IMR-90 (cell line): ENCODE measurements around the gene HDAC5. TPM values are rescaled to one million over a fixed set of nuclear protein-coding genes. Genes with fewer than 3 reads are reported as not detected.
A peak's percentile ranks its signal among the peaks of the same experiment; 100 is the strongest.

Experiments used
- ATAC-seq: fragments of 200-7000 bp; cut with Tn5 transposase; 2 replicates; pipeline ENCODE4 v1.9.1; 2020; ENCODE audit warnings: low read depth, mild to moderate bottlenecking, moderate library complexity
- BruUV-seq: library from RNA; stranded (reverse); fragments of 400-500 nt; replicated peaks from 2 replicates; lab custom pipeline; 2021; lab: Mats Ljungman, UMichigan
- CTCF ChIA-PET: fragments of 300-600 bp; formaldehyde crosslinking; extraction: SDS; loops from one replicate; lab custom pipeline; 2021; ENCODE audit warnings: antibody characterized with exemption; lab: Yijun Ruan, JAX
- POLR2A ChIA-PET: fragments of 300-600 bp; sonication (Branson Sonifier 250); formaldehyde crosslinking; loops from one replicate; lab custom pipeline; 2022; ENCODE audit warnings: antibody characterized with exemption; ENCODE audit not compliant: unreplicated experiment; lab: Charles Lee
- DNase-seq: peaks from one replicate; pipeline ENCODE4 v3.0.0; 2013
- H2AFZ ChIP-seq: replicated peaks from 2 replicates; pipeline ENCODE3; 2013; ENCODE audit warnings: low read length, mild to moderate bottlenecking; ENCODE audit not compliant: poor library complexity
- H2AK5ac ChIP-seq: 2 replicates; pipeline ENCODE4 v1.6.1; 2013; ENCODE audit warnings: low read depth, low read length, inconsistent platforms
- H2AK9ac ChIP-seq: replicated peaks from 2 replicates; pipeline ENCODE3; 2013; ENCODE audit warnings: mild to moderate bottlenecking, low read depth, low read length, moderate library complexity; ENCODE audit not compliant: poor library complexity
- H2BK120ac ChIP-seq: 2 replicates; pipeline ENCODE4 v1.6.1; 2013; ENCODE audit warnings: low read depth, low read length, inconsistent platforms
- H2BK15ac ChIP-seq: 3 replicates; pipeline ENCODE4 v1.6.1; 2013; ENCODE audit warnings: low read depth, low read length, inconsistent platforms
- H2BK20ac ChIP-seq: 2 replicates; pipeline ENCODE4 v1.6.1; 2013; ENCODE audit warnings: low read depth, mild to moderate bottlenecking, inconsistent platforms, low read length, moderate library complexity
- H2BK5ac ChIP-seq: 2 replicates; pipeline ENCODE4 v1.6.1; 2013; ENCODE audit warnings: mild to moderate bottlenecking, low read depth, low read length, inconsistent platforms; ENCODE audit not compliant: poor library complexity, severe bottlenecking
- H3K14ac ChIP-seq: replicated peaks from 2 replicates; pipeline ENCODE4 v1.6.1; 2013; ENCODE audit warnings: low read depth, low read length, inconsistent platforms
- H3K18ac ChIP-seq: 2 replicates; pipeline ENCODE4 v1.6.1; 2013; ENCODE audit warnings: low read depth, low read length, control low read depth
- H3K23ac ChIP-seq: 2 replicates; pipeline ENCODE4 v1.6.1; 2013; ENCODE audit warnings: low read depth, low read length, inconsistent platforms
- H3K27ac ChIP-seq: 2 replicates; pipeline ENCODE4 v1.5.1; 2013; ENCODE audit warnings: mild to moderate bottlenecking, control low read depth, low read length; ENCODE audit not compliant: insufficient read depth
- H3K27me3 ChIP-seq: 2 replicates; pipeline ENCODE4 v1.6.1; 2013; ENCODE audit warnings: low read length; ENCODE audit not compliant: control insufficient read depth, insufficient read depth
- H3K36me3 ChIP-seq: 2 replicates; pipeline ENCODE4 v1.6.1; 2013; ENCODE audit warnings: low read length, mixed read lengths; ENCODE audit not compliant: control insufficient read depth, insufficient read depth
- H3K4ac ChIP-seq: 2 replicates; pipeline ENCODE4 v1.6.1; 2013; ENCODE audit warnings: low read depth, low read length, inconsistent platforms
- H3K4me1 ChIP-seq: 2 replicates; pipeline ENCODE4 v1.6.1; 2013; ENCODE audit warnings: low read length, mixed read lengths; ENCODE audit not compliant: control insufficient read depth, insufficient read depth
- H3K4me2 ChIP-seq: 2 replicates; pipeline ENCODE4 v1.6.1; 2013; ENCODE audit warnings: low read depth, mild to moderate bottlenecking, control low read depth, low read length, moderate library complexity
- H3K4me3 ChIP-seq: 2 replicates; pipeline ENCODE4 v1.5.1; 2013; ENCODE audit warnings: low read depth, mild to moderate bottlenecking, control low read depth, low read length, moderate library complexity; ENCODE audit not compliant: insufficient read depth
- H3K56ac ChIP-seq: 2 replicates; pipeline ENCODE4 v1.6.1; 2013; ENCODE audit warnings: low read length, inconsistent platforms; ENCODE audit not compliant: insufficient read depth; ENCODE audit errors: extremely low read depth
- H3K79me1 ChIP-seq, 2 experiments: 2 replicates each; pipeline ENCODE4 v1.6.1; 2013; ENCODE audit warnings: low read length in 2 of 2, inconsistent platforms in 1 of 2, low read depth in 1 of 2
- H3K9ac ChIP-seq: 2 replicates; pipeline ENCODE4 v1.6.1; 2013; ENCODE audit warnings: low read depth, low read length, control low read depth
- H3K9me1 ChIP-seq: 2 replicates; pipeline ENCODE4 v1.6.1; 2013; ENCODE audit warnings: low read length, inconsistent platforms; ENCODE audit not compliant: insufficient read depth
- H3K9me3 ChIP-seq: 2 replicates; pipeline ENCODE4 v1.6.1; 2013; ENCODE audit warnings: low read length; ENCODE audit not compliant: control insufficient read depth, insufficient read depth
- H4K20me1 ChIP-seq: 2 replicates; pipeline ENCODE4 v1.6.1; 2013; ENCODE audit warnings: low read length, inconsistent platforms; ENCODE audit not compliant: insufficient read depth
- H4K5ac ChIP-seq: 2 replicates; pipeline ENCODE4 v1.6.1; 2013; ENCODE audit warnings: mild to moderate bottlenecking, low read depth, low read length, control low read depth
- H4K8ac ChIP-seq, 2 experiments: 2 replicates each; pipeline ENCODE4 v1.6.1; 2013; ENCODE audit warnings: low read depth in 2 of 2, low read length in 2 of 2, control low read depth in 1 of 2, inconsistent platforms in 1 of 2
- H4K91ac ChIP-seq: 2 replicates; pipeline ENCODE4 v1.6.1; 2013; ENCODE audit warnings: low read depth, low read length, inconsistent platforms; ENCODE audit not compliant: insufficient read depth
- BHLHE40 ChIP-seq: fragments of 150-350 bp; IDR thresholded peaks from 2 replicates; pipeline ENCODE4 v1.6.1; 2016; ENCODE audit warnings: mild to moderate bottlenecking, low read depth, low read length
- CEBPB ChIP-seq: IDR thresholded peaks from 2 replicates; pipeline ENCODE4 v1.6.1; 2012; ENCODE audit warnings: low read depth, low read length, improper control_type of control experiment
- CHD1 ChIP-seq: IDR thresholded peaks from 2 replicates; pipeline ENCODE4 v1.6.1; 2012; ENCODE audit warnings: low read depth, low read length, improper control_type of control experiment
- ELK1 ChIP-seq: fragments of 150-350 bp; IDR thresholded peaks from 2 replicates; pipeline ENCODE4 v1.6.1; 2016; ENCODE audit warnings: low read depth, mild to moderate bottlenecking, low read length, moderate library complexity, borderline replicate concordance
- FOS ChIP-seq: fragments of 150-350 bp; IDR thresholded peaks from 2 replicates; pipeline ENCODE4 v1.6.1; 2016; ENCODE audit warnings: low read depth, low read length
- MXI1 ChIP-seq: IDR thresholded peaks from 2 replicates; pipeline ENCODE4 v1.6.1; 2012; ENCODE audit warnings: low read depth, mild to moderate bottlenecking, low read length, moderate library complexity, borderline replicate concordance
- NFE2L2 ChIP-seq: fragments of 150-350 bp; IDR thresholded peaks from 2 replicates; pipeline ENCODE4 v1.6.1; 2016; ENCODE audit warnings: low read depth, mild to moderate bottlenecking, low read length
- RAD21 ChIP-seq: IDR thresholded peaks from 2 replicates; pipeline ENCODE4 v1.6.1; 2012; ENCODE audit warnings: low read length, improper control_type of control experiment
- RFX5 ChIP-seq: IDR thresholded peaks from 2 replicates; pipeline ENCODE4 v1.8.0; 2012; ENCODE audit warnings: low read depth, mild to moderate bottlenecking, low read length, moderate library complexity
- SMC3 ChIP-seq: fragments of 150-350 bp; IDR thresholded peaks from 2 replicates; pipeline ENCODE4 v1.6.1; 2016; ENCODE audit warnings: low read depth, mild to moderate bottlenecking, antibody characterized with exemption, low read length, moderate library complexity
- USF2 ChIP-seq: fragments of 150-350 bp; IDR thresholded peaks from 2 replicates; pipeline ENCODE4 v1.6.1; 2017; ENCODE audit warnings: mild to moderate bottlenecking, antibody characterized with exemption, low read length, low read depth
- WGBS, 2 experiments: methylation state at CpG; one replicate each; pipeline versions ENCODE4 v1.1.5 to v1.1.7; 2013; ENCODE audit warnings: missing lambda C conversion rate in 2 of 2; ENCODE audit not compliant: insufficient read length in 1 of 2; ENCODE audit errors: extremely low coverage in 2 of 2; 5-methylcytosine and 5-hydroxymethylcytosine counted together
- dilution Hi-C: fragments of 300-500 bp; cut with HindIII; formaldehyde crosslinking; loops from one replicate; pipeline ENCODE4 v1.14.3; 2018; ENCODE audit warnings: low sequenced_read_pairs; ENCODE audit not compliant: unreplicated experiment
- in situ Hi-C: fragments of 300-500 bp; cut with MboI; formaldehyde crosslinking; loops from 3 replicates; pipeline ENCODE4 v1.14.3; 2019; ENCODE audit warnings: low sequenced_read_pairs, inconsistent platforms, mixed read lengths
- intact Hi-C: fragments of 100-400 bp; cut with micrococcal nuclease; formaldehyde crosslinking; loops from 2 replicates; pipeline ENCODE4 v1.10.0; 2022
- polyA plus RNA-seq, 3 experiments: library from polyadenylated mRNA; depleted of rRNA; stranded (reverse); fragments of >200 nt; gene quantifications; 2 replicates each; pipeline ENCODE4 v1.2.3, GENCODE V29; 2012; ENCODE audit warnings: low replicate concordance in 1 of 3
- total RNA-seq: library from RNA; depleted of rRNA; stranded (reverse); fragments of >200 nt; gene quantifications from 2 replicates; pipeline ENCODE4 v1.2.3, GENCODE V29; 2012

The HDAC5 gene
- total and polyA plus RNA-seq, 2 of the 4 experiments (the other 2 are of a cell fraction) = 47.0 to 61.3 TPM

GRCh38 chr17:44082256-44082927 lies 41.0 kb downstream of the HDAC5 start:
- CTCF ChIA-PET = no interaction called here
- H2AK5ac ChIP-seq = peak overlapping the region; percentile 7; the same call in 1 of the 2 replicates
- no peaks in the 10 kb centered on the region for H3K9me3 ChIP-seq
- peaks cover 55% of the 10 kb centered on the region for H3K36me3 ChIP-seq
- H4K8ac ChIP-seq = no peak overlapping the region
- H3K9ac ChIP-seq = no peak overlapping the region
- POLR2A ChIA-PET = no interaction called here
- intact Hi-C loops = no loop called here
- H3K27ac ChIP-seq = no peak overlapping the region
- H3K56ac ChIP-seq = no peak overlapping the region
- H3K4me1 ChIP-seq = peaks cover 22% of the 10 kb centered on the region
- H2AFZ ChIP-seq = no peak overlapping the region
- no peak overlapping the region for H3K14ac ChIP-seq
- no peak overlapping the region for H2BK20ac ChIP-seq
- ATAC-seq (no peak), DNase-seq (no peak)
- peaks cover 17% of the 10 kb centered on the region for H3K9me1 ChIP-seq
- no peak overlapping the region for H2BK120ac ChIP-seq
- in situ Hi-C loops = no loop called here
- no peak for TF ChIP-seq NFE2L2
- no peak for TF ChIP-seq RFX5
- no peak for TF ChIP-seq BHLHE40
- no peak for TF ChIP-seq ELK1
- no peak for TF ChIP-seq MXI1
- no peak for TF ChIP-seq RAD21
- TF ChIP-seq FOS = no peak
- TF ChIP-seq SMC3 = no peak
- TF ChIP-seq USF2 = no peak
- no peak for TF ChIP-seq CEBPB
- TF ChIP-seq CHD1 = no peak
- no peak overlapping the region for H3K4me3 ChIP-seq
- H4K91ac ChIP-seq = no peak overlapping the region
- H3K79me1 ChIP-seq = peaks cover 19 to 74% of the 10 kb centered on the region in 2 experiments
- no peak overlapping the region for H3K18ac ChIP-seq
- dilution Hi-C loops = no loop called here
- H3K4me2 ChIP-seq = no peak overlapping the region
- H3K27me3 ChIP-seq = no peaks in the 10 kb centered on the region
- peak overlapping the region; percentile 2; the same call in 1 of the 2 replicates for H3K4ac ChIP-seq
- H2AK9ac ChIP-seq = no peak overlapping the region
- H4K5ac ChIP-seq = no peak overlapping the region
- no TSS peak for BruUV-seq
- 0 out of 2 replicates have a peak overlapping the region, but pooled peaks have one; percentile 11 for H3K23ac ChIP-seq
- no peak overlapping the region for H2BK5ac ChIP-seq
- WGBS, 2 experiments = 81% methylated on average over 6 of the region's 21 CpGs; no CpG with 5 or more reads in 1 of the 2 experiments
- H4K20me1 ChIP-seq = peaks cover 8% of the 10 kb centered on the region; the same call in 1 of the 2 replicates
- H2BK15ac ChIP-seq = no peak overlapping the region
